HG02870 (cell line): ENCODE measurements around the gene FOXF2.

ENCODE experiments used
- ATAC-seq: cut with Tn5 transposase; IDR thresholded peaks from one replicate; pipeline ENCODE4 v1.9.1; 2021; ENCODE audit warnings: mild to moderate bottlenecking, moderate library complexity; ENCODE audit not compliant: unreplicated experiment

The FOXF2 gene

GRCh38 chr6:1405221-1405620 is 15.8 kb downstream of the FOXF2 start:
- no peak for ATAC-seq

- ATAC-seq, result no peak
Observed at GRCh38 chr6:1406306-1407072, 17.1 kb downstream of the FOXF2 start.

GRCh38 chr6:1407499-1407990 is 18.2 kb downstream of the FOXF2 start:
- ATAC-seq, result no peak

GRCh38 chr6:1409774-1410465 is 20.5 kb downstream of the FOXF2 start:
- no peak for ATAC-seq

GRCh38 chr6:1412901-1413300 is 23.5 kb downstream of the FOXF2 start:
- ATAC-seq, result no peak

GRCh38 chr6:1415416-1416063 is 26.2 kb downstream of the FOXF2 start:
- ATAC-seq, result no peak

- ATAC-seq, result no peak
Observed at GRCh38 chr6:1416191-1416760, 26.9 kb downstream of the FOXF2 start.

- ATAC-seq, result no peak
Observed at GRCh38 chr6:1416820-1417219, 27.4 kb downstream of the FOXF2 start.

- ATAC-seq, result no peak
Observed at GRCh38 chr6:1417718-1418117, 28.3 kb downstream of the FOXF2 start.

- no peak for ATAC-seq
Observed at GRCh38 chr6:1418471-1419191, 29.3 kb downstream of the FOXF2 start.

- ATAC-seq, result no peak
Observed at GRCh38 chr6:1420382-1420781, 31.0 kb downstream of the FOXF2 start.

- no peak for ATAC-seq
Observed at GRCh38 chr6:1422290-1422689, 32.9 kb downstream of the FOXF2 start.

- ATAC-seq, result no peak
Observed at GRCh38 chr6:1423578-1423977, 34.2 kb downstream of the FOXF2 start.

- no peak for ATAC-seq
Observed at GRCh38 chr6:1424306-1424927, 35.0 kb downstream of the FOXF2 start.

GRCh38 chr6:1426416-1426815 is 37.0 kb downstream of the FOXF2 start:
- no peak for ATAC-seq

- ATAC-seq, result no peak
Observed at GRCh38 chr6:1435806-1436205, 46.4 kb downstream of the FOXF2 start.

GRCh38 chr6:1436334-1437306 is 47.2 kb downstream of the FOXF2 start:
- no peak for ATAC-seq

GRCh38 chr6:1437553-1438406 is 48.4 kb downstream of the FOXF2 start:
- no peak for ATAC-seq
